ENCODE data around the gene SYNE1.
"Not testable (repeated sequence)": the region's sequence is repeated elsewhere in the genome, so short reads cannot be mapped to it uniquely, and the experiment has no call there.

The SYNE1 gene

GRCh38 chr6:152148412-152148811 is 488.8 kb downstream of the SYNE1 start:
- no peak overlapping the region for H3K4me3 ChIP-seq (ENCODE audit: low read length)
- DNase-seq (ENCODE audit: low read depth, low spot score): no peak

- DNase-seq (ENCODE audit: low read depth, low spot score): no peak
- no peak overlapping the region for H3K4me3 ChIP-seq (ENCODE audit: low read length)
Observed at GRCh38 chr6:152147269-152147668, 489.9 kb downstream of the SYNE1 start.

GRCh38 chr6:152146385-152146784 is 490.8 kb downstream of the SYNE1 start:
- H3K4me3 ChIP-seq (ENCODE audit: low read length): no peak overlapping the region
- DNase-seq (ENCODE audit: low read depth, low spot score): no peak

- no peak overlapping the region for H3K4me3 ChIP-seq (ENCODE audit: low read length)
- no peak for DNase-seq (ENCODE audit: low read depth, low spot score)
Observed at GRCh38 chr6:152143359-152143758, 493.8 kb downstream of the SYNE1 start.

- H3K4me3 ChIP-seq (ENCODE audit: low read length): no peak overlapping the region
- no peak for DNase-seq (ENCODE audit: low read depth, low spot score)
Observed at GRCh38 chr6:152142105-152142504, 495.1 kb downstream of the SYNE1 start.

- not testable (repeated sequence) for DNase-seq (ENCODE audit: low read depth, low spot score); H3K4me3 ChIP-seq (ENCODE audit: low read length)
Observed at GRCh38 chr6:152138344-152138743, 498.8 kb downstream of the SYNE1 start.

- DNase-seq (ENCODE audit: low read depth, low spot score): no peak
- no peak overlapping the region for H3K4me3 ChIP-seq (ENCODE audit: low read length)
Observed at GRCh38 chr6:152136449-152136825, 500.7 kb downstream of the SYNE1 start.

- no peak overlapping the region for H3K4me3 ChIP-seq (ENCODE audit: low read length)
- no peak for DNase-seq (ENCODE audit: low read depth, low spot score)
Observed at GRCh38 chr6:152135755-152136448, 501.3 kb downstream of the SYNE1 start.

GRCh38 chr6:152130441-152130840 is 506.7 kb downstream of the SYNE1 start:
- DNase-seq (ENCODE audit: low read depth, low spot score): no peak
- H3K4me3 ChIP-seq (ENCODE audit: low read length): no peak overlapping the region

- no peak overlapping the region for H3K4me3 ChIP-seq (ENCODE audit: low read length)
- no peak for DNase-seq (ENCODE audit: low read depth, low spot score)
Observed at GRCh38 chr6:152129691-152130151, 507.4 kb downstream of the SYNE1 start.

- H3K4me3 ChIP-seq (ENCODE audit: low read length): no peak overlapping the region
Observed at GRCh38 chr6:152127432-152128165, 509.6 kb downstream of the SYNE1 start.

GRCh38 chr6:152124429-152125074 is 512.6 kb downstream of the SYNE1 start:
- H3K4me3 ChIP-seq (ENCODE audit: low read length): no peak overlapping the region
- DNase-seq (ENCODE audit: low read depth, low spot score): peak; percentile 24

More at GRCh38 chr6:152127432-152128165, 509.6 kb downstream of the SYNE1 start:
- no peak for DNase-seq (ENCODE audit: low read depth, low spot score)

GRCh38 chr6:152123076-152123475 is 514.1 kb downstream of the SYNE1 start:
- H3K4me3 ChIP-seq (ENCODE audit: low read length): no peak overlapping the region

GRCh38 chr6:152122434-152122833 is 514.7 kb downstream of the SYNE1 start:
- DNase-seq (ENCODE audit: low read depth, low spot score): no peak
- no peak overlapping the region for H3K4me3 ChIP-seq (ENCODE audit: low read length)

More at GRCh38 chr6:152123076-152123475, 514.1 kb downstream of the SYNE1 start:
- no peak for DNase-seq (ENCODE audit: low read depth, low spot score)

GRCh38 chr6:152121910-152122309 is 515.3 kb downstream of the SYNE1 start:
- H3K4me3 ChIP-seq (ENCODE audit: low read length): no peak overlapping the region
- no peak for DNase-seq (ENCODE audit: low read depth, low spot score)

GRCh38 chr6:152119831-152120230 is 517.3 kb downstream of the SYNE1 start:
- H3K4me3 ChIP-seq (ENCODE audit: low read length): no peak overlapping the region
- no peak for DNase-seq (ENCODE audit: low read depth, low spot score)

GRCh38 chr6:152118678-152119077 is 518.5 kb downstream of the SYNE1 start:
- no peak for DNase-seq (ENCODE audit: low read depth, low spot score)
- no peak overlapping the region for H3K4me3 ChIP-seq (ENCODE audit: low read length)

GRCh38 chr6:152118224-152118623 is 518.9 kb downstream of the SYNE1 start:
- H3K4me3 ChIP-seq (ENCODE audit: low read length): no peak overlapping the region
- no peak for DNase-seq (ENCODE audit: low read depth, low spot score)

- DNase-seq (ENCODE audit: low read depth, low spot score): no peak
- no peak overlapping the region for H3K4me3 ChIP-seq (ENCODE audit: low read length)
Observed at GRCh38 chr6:152117156-152118133, 519.7 kb downstream of the SYNE1 start.

Data from Jurkat, Clone E6-1 (cell line).